Mesodermal cell (in vitro differentiated cells): ENCODE results near the gene FAM185A.

ENCODE experiments used
- H3K27ac ChIP-seq: 2 replicates; pipeline ENCODE4 v1.7.0; 2013; ENCODE audit warnings: mild to moderate bottlenecking, low read depth, low read length, moderate library complexity; ENCODE audit not compliant: severe bottlenecking
- H3K36me3 ChIP-seq: 2 replicates; pipeline ENCODE4 v1.7.1; 2013; ENCODE audit warnings: mild to moderate bottlenecking, low read length, moderate library complexity; ENCODE audit not compliant: control insufficient read depth, insufficient read depth
- H3K4me1 ChIP-seq: one replicate; pipeline ENCODE4 v1.7.1; 2013; ENCODE audit warnings: mild to moderate bottlenecking, low read length; ENCODE audit not compliant: insufficient read depth, control insufficient read depth, poor library complexity, severe bottlenecking
- H3K4me3 ChIP-seq: 2 replicates; pipeline ENCODE4 v1.7.0; 2013; ENCODE audit warnings: low read length, control low read depth, mild to moderate bottlenecking; ENCODE audit not compliant: insufficient read depth, poor library complexity, severe bottlenecking; ENCODE audit errors: extremely low read depth
- H3K9me3 ChIP-seq: 2 replicates; pipeline ENCODE4 v1.7.1; 2013; ENCODE audit warnings: mild to moderate bottlenecking, low read length, moderate library complexity; ENCODE audit not compliant: control insufficient read depth
- WGBS, 2 experiments: methylation state at CpG; one replicate each; pipeline ENCODE4 v1.1.5; 2013; ENCODE audit warnings: missing lambda C conversion rate in 2 of 2; ENCODE audit not compliant: insufficient coverage in 2 of 2; 5-methylcytosine and 5-hydroxymethylcytosine counted together

Gene FAM185A

GRCh38 chr7:102845346-102845745 is 96.5 kb downstream of the FAM185A start:
- Histone ChIP-seq H3K9me3 (no peaks in the 10 kb centered on the region), H3K4me1 (no peaks in the 10 kb centered on the region), H3K27ac (no peak overlapping the region), H3K4me3 (no peak overlapping the region), H3K36me3 (no peaks in the 10 kb centered on the region)
- WGBS, 2 experiments, result 77 to 88% methylated on average over 2 of the region's 2 CpGs

DNA sequence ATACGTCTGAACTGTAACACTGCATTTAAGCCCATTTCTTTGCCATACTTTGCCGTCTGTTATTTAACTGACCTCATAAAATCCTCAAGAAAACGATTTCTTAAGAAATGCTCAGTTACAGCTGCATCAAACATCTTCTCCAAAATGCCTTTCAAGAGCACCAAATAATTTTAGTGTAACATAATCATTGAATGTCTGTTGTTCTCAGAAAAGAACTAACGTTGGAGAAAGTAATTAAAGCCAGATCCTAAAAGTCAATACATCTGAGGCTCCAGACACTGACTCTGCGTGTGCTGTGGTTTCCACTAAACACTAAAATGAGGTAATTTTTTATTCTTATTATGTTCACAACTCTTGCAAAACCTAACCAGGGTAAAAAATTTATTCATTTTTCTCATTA is 100.3 kb downstream of the FAM185A start:
- 88% methylated on average over 2 to 3 of the region's 5 CpGs for WGBS, 2 experiments
- Histone ChIP-seq H3K4me3 (no peak overlapping the region), H3K36me3 (no peaks in the 10 kb centered on the region)

DNA sequence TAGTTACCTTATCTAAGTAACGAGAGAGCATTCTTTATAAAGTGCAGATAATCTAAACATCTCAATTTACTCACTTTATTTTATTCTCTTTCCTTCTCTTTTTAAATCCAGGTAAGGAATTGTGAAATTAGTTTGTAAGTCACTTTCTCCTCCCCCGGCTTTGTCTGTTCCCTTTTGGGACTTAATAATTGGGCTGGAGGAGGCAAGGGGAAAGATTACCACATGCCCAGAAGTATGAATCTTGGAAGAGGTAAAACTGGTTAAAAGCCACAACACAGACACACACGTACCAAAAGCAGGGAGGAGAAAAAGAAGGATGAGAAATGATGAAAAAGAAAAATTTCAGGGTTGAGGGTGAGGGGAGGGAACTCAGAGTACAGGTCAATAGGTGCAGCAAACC is 100.7 kb downstream of the FAM185A start:
- no peaks in the 10 kb centered on the region for H3K36me3 ChIP-seq
- H3K27ac ChIP-seq, result no peak overlapping the region
- no peaks in the 10 kb centered on the region for H3K9me3 ChIP-seq
- 40% methylated on average over 1 of the region's 3 CpGs; no CpG with 5 or more reads in 1 of the 2 experiments for WGBS, 2 experiments
- no peaks in the 10 kb centered on the region for H3K4me1 ChIP-seq
- H3K4me3 ChIP-seq, result no peak overlapping the region

More for the DNA sequence above, 100.3 kb downstream of the FAM185A start:
- Histone ChIP-seq H3K4me1 (no peaks in the 10 kb centered on the region), H3K27ac (no peak overlapping the region), H3K9me3 (no peaks in the 10 kb centered on the region)

GRCh38 chr7:102856036-102856435 is 107.2 kb downstream of the FAM185A start:
- Histone ChIP-seq H3K4me3 (no peak overlapping the region), H3K36me3 (no peaks in the 10 kb centered on the region)

More at GRCh38 chr7:102856036-102856435, 107.2 kb downstream of the FAM185A start:
- Histone ChIP-seq H3K27ac (no peak overlapping the region), H3K9me3 (no peaks in the 10 kb centered on the region), H3K4me1 (no peaks in the 10 kb centered on the region)
